SK-N-SH (cell line): Measurements from ENCODE around the gene LGI1. TPM values are rescaled to one million over a fixed set of nuclear protein-coding genes. Genes with fewer than 3 reads are reported as not detected.

ENCODE experiments used
- CTCF ChIA-PET: fragments of 300-600, 350-600 bp; formaldehyde crosslinking; extraction: SDS; loops from one replicate; lab custom pipeline; 2021; lab: Yijun Ruan, JAX
- POLR2A ChIA-PET: fragments of 350-600 bp; sonication (Branson Sonifier 250); formaldehyde crosslinking; extraction: SDS; loops from one replicate; lab custom pipeline; 2020; ENCODE audit warnings: antibody characterized with exemption, inconsistent platforms; lab: Yijun Ruan, JAX
- DNase-seq: peaks from one replicate; pipeline ENCODE4 v3.0.0; 2012
- H2AFZ ChIP-seq: fragments of 200-600 bp; sonication (generic); 2 replicates; pipeline ENCODE4 v1.8.1; 2016; ENCODE audit warnings: antibody characterized with exemption, mild to moderate bottlenecking, low read depth
- H3F3A ChIP-seq: fragments of 200-600 bp; sonication (generic); replicated peaks from 2 replicates; pipeline ENCODE3; 2016; ENCODE audit warnings: antibody characterized with exemption, mild to moderate bottlenecking; ENCODE audit not compliant: insufficient read depth
- H3K27ac ChIP-seq, 2 experiments: fragments of 200-500 bp in 1 of 2; fragments of 200-600 bp in 1 of 2; sonication (Bioruptor generic) in 1 of 2; sonication (generic), shearing (Covaris generic) in 1 of 2; 2 replicates each; pipeline versions ENCODE4 v1.5.1 to v1.6.1; 2014 to 2016; ENCODE audit warnings: low read depth in 2 of 2, inconsistent platforms in 1 of 2, low read length in 1 of 2, mild to moderate bottlenecking in 1 of 2, mixed read lengths in 1 of 2
- H3K27me3 ChIP-seq: fragments of 200-600 bp; sonication (generic), shearing (Covaris generic); 2 replicates; pipeline ENCODE4 v1.6.1; 2016; ENCODE audit warnings: mixed run types; ENCODE audit not compliant: insufficient read depth
- H3K36me3 ChIP-seq, 2 experiments: fragments of 200-500 bp in 1 of 2; fragments of 200-600 bp in 1 of 2; sonication (Bioruptor generic) in 1 of 2; sonication (generic) in 1 of 2; replicated peaks in 1 of 2; 2 replicates each; pipeline versions ENCODE3 to v1.5.1; 2014 to 2016; ENCODE audit warnings: low read length in 1 of 2, mild to moderate bottlenecking in 1 of 2; ENCODE audit not compliant: insufficient read depth in 2 of 2, control insufficient read depth in 1 of 2
- H3K4me1 ChIP-seq, 2 experiments: fragments of 200-500 bp in 1 of 2; fragments of 200-600 bp in 1 of 2; sonication (Bioruptor generic) in 1 of 2; sonication (generic), shearing (Covaris generic) in 1 of 2; 2 replicates each; pipeline versions ENCODE4 v1.5.1 to v1.6.1; 2014 to 2016; ENCODE audit warnings: low read depth in 1 of 2, low read length in 1 of 2, mixed run types in 1 of 2; ENCODE audit not compliant: insufficient read depth in 2 of 2, control insufficient read depth in 1 of 2
- H3K4me2 ChIP-seq: fragments of 200-600 bp; sonication (generic), shearing (Covaris generic); 2 replicates; pipeline ENCODE4 v1.6.1; 2017; ENCODE audit warnings: mixed run types
- H3K4me3 ChIP-seq, 2 experiments: fragments of 200-500 bp in 1 of 2; fragments of 200-600 bp in 1 of 2; sonication (Bioruptor generic) in 1 of 2; sonication (generic), shearing (Covaris generic) in 1 of 2; 2 replicates each; pipeline versions ENCODE4 v1.5.1 to v1.8.1; 2014 to 2016; ENCODE audit warnings: low read depth in 2 of 2, inconsistent platforms in 1 of 2, low read length in 1 of 2, mild to moderate bottlenecking in 1 of 2, mixed read lengths in 1 of 2, moderate library complexity in 1 of 2
- H3K79me2 ChIP-seq: fragments of 200-600 bp; sonication (generic); 2 replicates; pipeline ENCODE4 v1.8.1; 2017; ENCODE audit warnings: mild to moderate bottlenecking; ENCODE audit not compliant: insufficient read depth
- H3K9ac ChIP-seq: fragments of 200-600 bp; sonication (generic); 2 replicates; pipeline ENCODE4 v1.6.1; 2017; ENCODE audit warnings: mixed run types
- H3K9me2 ChIP-seq: fragments of 200-600 bp; sonication (generic); 2 replicates; pipeline ENCODE4 v1.6.1; 2017; ENCODE audit warnings: mixed run types
- H3K9me3 ChIP-seq: fragments of 200-600 bp; sonication (generic); 2 replicates; pipeline ENCODE4 v1.6.1; 2017; ENCODE audit warnings: mixed run types, mild to moderate bottlenecking, moderate library complexity
- H4K20me1 ChIP-seq: fragments of 200-600 bp; sonication (generic); 2 replicates; pipeline ENCODE4 v1.6.1; 2017; ENCODE audit warnings: mild to moderate bottlenecking, mixed run types; ENCODE audit not compliant: insufficient read depth
- CHD2 ChIP-seq: fragments of 150-350 bp; IDR thresholded peaks from 2 replicates; pipeline ENCODE4 v1.6.1; 2018; ENCODE audit warnings: low read length; ENCODE audit not compliant: partially characterized antibody
- EZH2phosphoT487 ChIP-seq: fragments of 200-600 bp; sonication (generic); IDR thresholded peaks from 2 replicates; pipeline ENCODE4 v1.6.1; 2017; ENCODE audit warnings: low read depth, mixed run types, mild to moderate bottlenecking, antibody characterized with exemption, moderate library complexity, borderline replicate concordance
- FOSL2 ChIP-seq: IDR thresholded peaks from 2 replicates; pipeline ENCODE4 v1.4.0; 2012; ENCODE audit warnings: low read depth, mild to moderate bottlenecking, moderate library complexity, borderline replicate concordance
- JUND ChIP-seq: IDR thresholded peaks from 2 replicates; pipeline ENCODE4 v1.4.0; 2012
- RAD21 ChIP-seq: IDR thresholded peaks from 2 replicates; pipeline ENCODE4 v1.6.1; 2012; ENCODE audit warnings: mild to moderate bottlenecking, low read length
- SIN3A ChIP-seq: IDR thresholded peaks from 2 replicates; pipeline ENCODE4 v1.6.1; 2012; ENCODE audit warnings: low read depth, mild to moderate bottlenecking, low read length, moderate library complexity, borderline replicate concordance
- SMC3 ChIP-seq: IDR thresholded peaks from 2 replicates; pipeline ENCODE4 v1.6.1; 2012; ENCODE audit warnings: low read depth, low read length, improper control_type of control experiment
- TAF1 ChIP-seq: IDR thresholded peaks from 2 replicates; pipeline ENCODE4 v1.6.1; 2012; ENCODE audit warnings: low read depth, mild to moderate bottlenecking, low read length, moderate library complexity, borderline replicate concordance
- TEAD4 ChIP-seq: IDR thresholded peaks from 2 replicates; pipeline ENCODE4 v1.4.0; 2012; ENCODE audit warnings: mild to moderate bottlenecking, borderline replicate concordance; ENCODE audit not compliant: insufficient read depth
- YY1 ChIP-seq: IDR thresholded peaks from 2 replicates; pipeline ENCODE4 v1.4.0; 2012; ENCODE audit warnings: low read depth, mild to moderate bottlenecking
- WGBS: methylation state at CpG from one replicate; pipeline ENCODE4 v1.1.6; 2017; ENCODE audit warnings: low lambda C conversion rate; 5-methylcytosine and 5-hydroxymethylcytosine counted together
- polyA plus RNA-seq, 3 experiments: library from polyadenylated mRNA; depleted of rRNA; stranded (reverse); fragments of >200 nt; gene quantifications; 2 replicates each; pipeline ENCODE4 v1.2.3, GENCODE V29; 2012
- TF ChIP-seq, protein P1 (sequence below): fragments of 150-350 bp; IDR thresholded peaks from 2 replicates; pipeline ENCODE4 v1.6.1; 2016; ENCODE audit warnings: mild to moderate bottlenecking, low read depth, low read length
- TF ChIP-seq, protein P2 (sequence below): IDR thresholded peaks from 2 replicates; pipeline ENCODE4; 2012
- TF ChIP-seq, protein P3 (sequence below): fragments of 200-600 bp; sonication (generic); IDR thresholded peaks from 2 replicates; pipeline ENCODE4 v1.6.1; 2017; ENCODE audit warnings: antibody characterized with exemption, mild to moderate bottlenecking, moderate library complexity

Gene LGI1
- polyA plus RNA-seq, 1 of the 3 experiments (the other 2 are of a cell fraction) = 0.03 TPM

DNA sequence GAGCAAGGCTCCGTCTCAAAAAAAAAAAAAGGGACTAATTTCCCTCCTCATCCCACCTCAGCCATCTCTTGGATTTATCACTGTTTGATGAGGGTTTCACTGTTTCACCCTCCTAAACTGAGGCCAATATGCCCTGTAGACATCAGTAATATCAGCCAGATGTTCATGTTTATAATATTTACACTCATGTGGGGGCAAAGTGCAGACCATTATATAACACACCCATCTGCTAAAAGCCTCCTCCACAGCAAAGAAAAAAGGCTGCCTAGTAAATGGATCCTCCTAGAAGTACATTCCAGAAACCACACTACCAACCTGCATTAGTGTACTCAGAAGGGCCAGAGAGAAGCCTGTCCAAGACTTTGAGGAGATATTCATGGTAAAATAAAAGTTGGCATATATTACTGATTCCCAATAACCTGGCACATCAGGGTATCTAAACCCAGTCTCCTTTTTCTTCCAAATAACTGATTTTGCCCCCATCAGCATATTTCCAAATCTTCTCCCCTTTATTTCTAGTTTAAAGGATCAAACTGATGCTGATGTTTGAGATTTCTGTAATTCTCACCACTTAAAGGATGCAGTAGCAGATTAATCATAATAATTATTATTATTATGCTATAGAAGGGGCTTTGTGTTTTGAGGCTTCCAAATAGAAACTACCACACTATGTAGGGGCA lies 55.1 kb downstream of the LGI1 start:
- no peak overlapping the region for H3K27ac ChIP-seq
- H3K9ac ChIP-seq = no peak overlapping the region
- H4K20me1 ChIP-seq = no peaks in the 10 kb centered on the region
- ChIA-PET POLR2A (no interaction called here), CTCF (interaction anchor here (0.6 to 6.2 kb wide), 12 partner anchors 7 to 178 kb away, joined by 3 to 108 read pairs (median 4); partner anchors contain the start of gene FRA10AC1)
- no peak for DNase-seq
- 83% methylated on average over 1 of the region's 1 CpG for WGBS
- no peaks in the 10 kb centered on the region for H3K9me3 ChIP-seq
- H3K9me2 ChIP-seq = no peaks in the 10 kb centered on the region
- no peak overlapping the region for H3K4me2 ChIP-seq
- H2AFZ ChIP-seq = no peak overlapping the region
- no peaks in the 10 kb centered on the region for H3K36me3 ChIP-seq
- TF ChIP-seq TAF1 (no peak), RAD21 (no peak), TEAD4 (no peak), EZH2phosphoT487 (no peak), CHD2 (no peak), FOSL2 (no peak), SMC3 (no peak), YY1 (no peak), JUND (no peak), SIN3A (no peak)
- TF ChIP-seq, protein P1, sequence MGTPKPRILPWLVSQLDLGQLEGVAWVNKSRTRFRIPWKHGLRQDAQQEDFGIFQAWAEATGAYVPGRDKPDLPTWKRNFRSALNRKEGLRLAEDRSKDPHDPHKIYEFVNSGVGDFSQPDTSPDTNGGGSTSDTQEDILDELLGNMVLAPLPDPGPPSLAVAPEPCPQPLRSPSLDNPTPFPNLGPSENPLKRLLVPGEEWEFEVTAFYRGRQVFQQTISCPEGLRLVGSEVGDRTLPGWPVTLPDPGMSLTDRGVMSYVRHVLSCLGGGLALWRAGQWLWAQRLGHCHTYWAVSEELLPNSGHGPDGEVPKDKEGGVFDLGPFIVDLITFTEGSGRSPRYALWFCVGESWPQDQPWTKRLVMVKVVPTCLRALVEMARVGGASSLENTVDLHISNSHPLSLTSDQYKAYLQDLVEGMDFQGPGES = no peak
- TF ChIP-seq, protein P2, sequence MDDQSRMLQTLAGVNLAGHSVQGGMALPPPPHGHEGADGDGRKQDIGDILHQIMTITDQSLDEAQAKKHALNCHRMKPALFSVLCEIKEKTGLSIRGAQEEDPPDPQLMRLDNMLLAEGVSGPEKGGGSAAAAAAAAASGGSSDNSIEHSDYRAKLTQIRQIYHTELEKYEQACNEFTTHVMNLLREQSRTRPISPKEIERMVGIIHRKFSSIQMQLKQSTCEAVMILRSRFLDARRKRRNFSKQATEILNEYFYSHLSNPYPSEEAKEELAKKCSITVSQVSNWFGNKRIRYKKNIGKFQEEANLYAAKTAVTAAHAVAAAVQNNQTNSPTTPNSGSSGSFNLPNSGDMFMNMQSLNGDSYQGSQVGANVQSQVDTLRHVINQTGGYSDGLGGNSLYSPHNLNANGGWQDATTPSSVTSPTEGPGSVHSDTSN = no peak
- TF ChIP-seq, protein P3, sequence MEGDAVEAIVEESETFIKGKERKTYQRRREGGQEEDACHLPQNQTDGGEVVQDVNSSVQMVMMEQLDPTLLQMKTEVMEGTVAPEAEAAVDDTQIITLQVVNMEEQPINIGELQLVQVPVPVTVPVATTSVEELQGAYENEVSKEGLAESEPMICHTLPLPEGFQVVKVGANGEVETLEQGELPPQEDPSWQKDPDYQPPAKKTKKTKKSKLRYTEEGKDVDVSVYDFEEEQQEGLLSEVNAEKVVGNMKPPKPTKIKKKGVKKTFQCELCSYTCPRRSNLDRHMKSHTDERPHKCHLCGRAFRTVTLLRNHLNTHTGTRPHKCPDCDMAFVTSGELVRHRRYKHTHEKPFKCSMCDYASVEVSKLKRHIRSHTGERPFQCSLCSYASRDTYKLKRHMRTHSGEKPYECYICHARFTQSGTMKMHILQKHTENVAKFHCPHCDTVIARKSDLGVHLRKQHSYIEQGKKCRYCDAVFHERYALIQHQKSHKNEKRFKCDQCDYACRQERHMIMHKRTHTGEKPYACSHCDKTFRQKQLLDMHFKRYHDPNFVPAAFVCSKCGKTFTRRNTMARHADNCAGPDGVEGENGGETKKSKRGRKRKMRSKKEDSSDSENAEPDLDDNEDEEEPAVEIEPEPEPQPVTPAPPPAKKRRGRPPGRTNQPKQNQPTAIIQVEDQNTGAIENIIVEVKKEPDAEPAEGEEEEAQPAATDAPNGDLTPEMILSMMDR = no peak
- H3K4me3 ChIP-seq = no peak overlapping the region
- no peaks in the 10 kb centered on the region for H3K27me3 ChIP-seq
- no peaks in the 10 kb centered on the region for H3F3A ChIP-seq
- no peaks in the 10 kb centered on the region for H3K79me2 ChIP-seq
- peaks cover 0 to 27% of the 10 kb centered on the region in 2 experiments; a peak in 3 of 4 replicates for H3K4me1 ChIP-seq
